Vein endothelial cell (primary cell): ENCODE measurements around the gene MATK. TPM values are rescaled to one million over a fixed set of nuclear protein-coding genes. Genes with fewer than 3 reads are reported as not detected.

ENCODE experiments used
- small RNA-seq: library from RNA; depleted of rRNA; stranded (forward); fragments of <200 nt; gene quantifications from one replicate; pipeline ENCODE3, GENCODE V24; 2012
- total RNA-seq: library from RNA; depleted of rRNA; stranded (reverse); fragments of >200 nt; gene quantifications from 2 replicates; pipeline ENCODE4 v1.2.3, GENCODE V29; 2012

The MATK gene, protein sequence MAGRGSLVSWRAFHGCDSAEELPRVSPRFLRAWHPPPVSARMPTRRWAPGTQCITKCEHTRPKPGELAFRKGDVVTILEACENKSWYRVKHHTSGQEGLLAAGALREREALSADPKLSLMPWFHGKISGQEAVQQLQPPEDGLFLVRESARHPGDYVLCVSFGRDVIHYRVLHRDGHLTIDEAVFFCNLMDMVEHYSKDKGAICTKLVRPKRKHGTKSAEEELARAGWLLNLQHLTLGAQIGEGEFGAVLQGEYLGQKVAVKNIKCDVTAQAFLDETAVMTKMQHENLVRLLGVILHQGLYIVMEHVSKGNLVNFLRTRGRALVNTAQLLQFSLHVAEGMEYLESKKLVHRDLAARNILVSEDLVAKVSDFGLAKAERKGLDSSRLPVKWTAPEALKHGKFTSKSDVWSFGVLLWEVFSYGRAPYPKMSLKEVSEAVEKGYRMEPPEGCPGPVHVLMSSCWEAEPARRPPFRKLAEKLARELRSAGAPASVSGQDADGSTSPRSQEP
- 0.29 TPM in 1 of 2 replicates, not detected in the other for total RNA-seq

DNA sequence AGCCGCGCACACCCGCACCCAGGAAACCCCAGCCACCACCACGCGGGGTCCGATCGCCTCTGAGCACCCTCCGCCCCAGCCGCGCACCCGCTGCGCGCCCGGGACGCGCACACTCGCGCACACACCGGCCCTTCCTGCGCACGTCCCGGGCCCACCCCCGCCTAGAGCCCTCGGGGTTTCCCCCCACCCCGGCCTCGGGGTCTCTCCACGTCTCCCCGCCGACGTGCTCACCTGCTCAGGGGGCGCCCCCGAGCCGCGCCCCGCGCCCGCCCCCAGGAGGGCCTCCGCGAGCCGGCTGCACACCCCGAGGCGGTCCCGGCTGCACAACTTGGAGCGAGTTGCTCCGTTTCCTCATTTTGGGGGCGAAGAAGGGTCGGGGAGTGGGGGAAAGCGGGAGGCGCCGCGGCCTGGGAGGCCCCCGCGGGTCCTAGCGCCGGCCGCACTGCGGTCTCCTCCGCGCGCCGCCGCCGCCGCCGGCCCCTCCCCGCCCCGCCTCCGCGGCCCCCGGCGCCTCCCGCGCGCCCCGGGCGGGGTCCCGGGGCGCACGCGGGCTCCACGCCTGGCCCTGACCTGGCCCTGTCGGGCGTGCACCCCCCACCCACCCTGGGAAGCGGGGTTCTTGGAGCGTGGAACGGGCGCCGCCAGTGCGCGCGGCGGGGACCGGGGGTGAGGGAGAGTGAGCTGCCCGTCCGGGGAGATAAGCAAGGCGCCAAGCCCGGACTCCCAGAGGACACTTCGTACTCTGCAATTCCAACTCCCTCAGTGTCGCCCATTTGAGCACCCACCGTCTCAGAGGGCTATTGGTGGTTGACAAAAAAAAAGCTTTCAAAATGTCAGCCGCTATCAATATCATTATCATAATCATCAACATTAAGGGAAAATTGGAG is at the start of gene MATK:
MATK (minus strand) TSS at position 444 of the 887 bp plus-strand sequence. CDS start 1,246 bp downstream, outside the sequence.

DNA sequence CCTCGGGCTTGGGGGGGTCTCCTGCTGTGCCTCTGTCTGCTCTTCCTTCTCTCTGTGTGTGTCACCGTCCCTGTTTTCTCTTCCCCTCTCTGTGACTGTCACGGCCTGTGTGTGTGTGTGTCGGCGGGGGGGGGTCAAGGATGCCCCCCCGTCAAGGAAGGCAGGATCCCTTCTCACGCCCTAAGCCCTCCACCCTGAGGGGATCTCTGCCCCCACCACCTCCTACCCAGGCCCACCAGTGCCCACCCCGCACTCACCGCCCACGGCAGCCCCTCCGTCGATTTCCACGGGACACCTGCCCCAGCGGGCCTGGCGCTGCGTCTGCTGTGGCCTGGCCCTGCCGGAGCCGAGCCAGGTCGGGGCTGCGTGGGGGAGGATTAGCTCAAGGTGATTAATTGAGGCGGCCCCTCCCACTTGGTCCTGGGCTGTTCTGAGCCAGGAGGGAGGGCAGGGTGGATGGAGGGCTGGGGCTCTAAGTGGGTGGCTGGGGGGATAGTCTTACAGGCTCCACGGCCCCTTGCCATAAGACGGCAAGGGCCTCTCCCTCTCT is 14.2 kb downstream of the MATK start, which contains the start of gene RAX2:
RAX2 (minus strand) TSS at position 323 of the 550 bp plus-strand sequence. CDS start 486 bp downstream, outside the sequence.

DNA sequence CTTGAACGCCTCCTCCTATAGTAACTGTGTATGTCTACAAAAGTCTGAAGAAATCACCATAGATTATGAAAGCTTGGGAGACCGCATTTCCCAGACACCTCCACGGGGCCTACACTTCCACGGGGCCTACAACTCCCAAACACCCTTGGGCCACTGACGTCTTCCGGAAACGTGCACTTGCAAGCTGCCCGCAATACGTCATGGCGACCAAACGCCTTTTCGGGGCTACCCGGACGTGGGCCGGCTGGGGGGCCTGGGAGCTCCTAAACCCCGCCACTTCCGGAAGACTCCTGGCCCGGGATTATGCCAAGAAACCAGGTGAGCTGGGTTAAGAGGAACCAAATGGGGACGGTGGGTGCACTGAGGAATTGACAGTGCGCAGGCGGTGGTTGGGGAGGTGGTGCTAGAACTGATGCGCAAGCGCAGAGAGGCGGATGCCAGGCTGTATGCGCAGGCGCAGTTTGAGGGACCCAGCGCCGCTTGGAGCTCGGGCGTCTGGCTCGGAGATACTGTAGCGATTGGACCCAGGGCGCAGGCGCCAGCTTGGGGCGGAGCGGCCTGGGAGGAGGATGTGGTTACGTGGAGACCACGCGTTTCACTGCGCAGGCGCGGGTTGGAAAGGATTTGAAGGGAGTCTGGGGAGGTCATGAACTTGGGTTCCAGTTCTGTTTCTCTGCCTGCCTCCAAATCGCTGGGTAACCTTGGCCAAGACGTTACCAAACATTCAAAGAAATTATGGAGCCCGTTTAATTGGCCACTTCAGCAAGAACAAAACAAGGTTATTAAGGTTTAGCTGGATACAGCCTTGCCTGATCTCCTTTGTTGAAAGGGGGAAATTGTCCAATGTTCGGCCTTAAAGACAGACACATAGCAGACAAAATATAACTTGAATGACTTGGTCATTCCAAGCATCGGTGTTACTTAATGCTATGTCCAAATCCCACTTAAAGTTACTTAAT is 23.4 kb downstream of the MATK start, which contains the start of gene MRPL54:
MRPL54 (plus strand) TSS at position 182 of the 959 bp plus-strand sequence; CDS start at position 201, 19 bp downstream.

DNA sequence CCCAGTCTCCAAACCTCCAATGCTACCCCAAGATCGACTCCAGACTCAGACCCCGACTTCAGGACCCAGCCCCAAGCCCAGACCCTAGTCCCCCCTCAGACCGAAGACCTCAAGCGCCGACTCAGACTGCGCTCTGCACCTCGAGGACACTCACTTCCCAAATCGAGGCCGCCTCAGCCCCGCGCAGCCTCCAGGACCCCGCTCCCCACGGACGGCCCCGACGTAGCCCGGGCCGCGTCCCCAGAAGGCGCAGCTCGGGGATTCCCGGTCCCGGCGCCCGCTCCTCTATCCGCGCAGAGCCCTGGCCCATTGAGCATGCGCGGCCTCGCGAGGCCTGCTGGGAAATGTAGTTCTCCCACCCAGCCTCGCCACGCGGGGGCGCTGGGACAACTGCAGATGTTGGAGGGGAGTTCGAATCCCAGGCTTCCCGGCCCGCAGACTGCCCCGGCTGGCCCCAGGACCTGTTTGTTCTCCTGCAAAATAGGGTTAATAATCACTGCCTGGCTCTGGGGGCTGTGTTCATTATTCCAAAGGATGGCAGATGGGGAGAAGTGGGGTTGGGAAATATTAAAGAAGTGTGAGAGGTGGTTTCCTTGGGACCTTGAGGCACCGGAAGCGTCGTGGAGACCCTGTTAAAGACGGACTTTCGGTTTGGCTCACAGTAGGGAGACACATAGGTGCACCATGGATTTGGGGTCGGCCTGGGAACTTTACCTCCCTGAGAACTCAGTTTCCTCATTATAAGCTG is 24.6 kb downstream of the MATK start, which contains the start of gene APBA3:
APBA3 (minus strand) TSS at position 311 of the 748 bp plus-strand sequence. CDS start 1,428 bp downstream, outside the sequence.

Small RNA genes within 50 kb of the gene (small RNA-seq; reads per million reads assigned to genes)
- gene AC005777.1: not detected

Other genes with a start within 250 kb of the MATK start
- not detected in 2 replicates for gene TEKTIP1, start 247.2 kb downstream of the MATK start, total RNA-seq
- gene MFSD12, start 228.8 kb downstream of the MATK start, total RNA-seq: 78.8 and 124 TPM in 2 replicates
- gene HMG20B, start 213.4 kb downstream of the MATK start, total RNA-seq: 83.5 and 111 TPM in 2 replicates
- gene GIPC3, start 200.9 kb downstream of the MATK start, total RNA-seq: 1.1 and 1.3 TPM in 2 replicates
- 1.7 and 2.0 TPM in 2 replicates for gene TBXA2R, start 179.5 kb downstream of the MATK start, total RNA-seq
- gene CACTIN, start 159.6 kb downstream of the MATK start, total RNA-seq: 27.0 and 33.6 TPM in 2 replicates
- 43.6 and 54.5 TPM in 2 replicates for gene PIP5K1C, start 85.9 kb downstream of the MATK start, total RNA-seq
- not detected in 2 replicates for gene TJP3, start 78.0 kb downstream of the MATK start, total RNA-seq
- 26.6 and 29.4 TPM in 2 replicates for gene APBA3, start 24.7 kb downstream of the MATK start, total RNA-seq
- 50.1 and 51.0 TPM in 2 replicates for gene MRPL54, start 23.7 kb downstream of the MATK start, total RNA-seq
- not detected in 2 replicates for gene RAX2, start 14.2 kb downstream of the MATK start, total RNA-seq
- not detected in 2 replicates for gene ZFR2, start 82.7 kb upstream of the MATK start, total RNA-seq
- gene ATCAY, start 94.3 kb upstream of the MATK start, total RNA-seq: not detected in 2 replicates
- not detected in 2 replicates for gene NMRK2, start 146.7 kb upstream of the MATK start, total RNA-seq
- 183 and 198 TPM in 2 replicates for gene DAPK3, start 184.7 kb upstream of the MATK start, total RNA-seq
- gene EEF2, start 199.1 kb upstream of the MATK start, total RNA-seq: 2,391 and 3,726 TPM in 2 replicates
- 29.1 and 42.0 TPM in 2 replicates for gene PIAS4, start 221.4 kb upstream of the MATK start, total RNA-seq